ENCODE results near the gene CCDC57. TPM values are rescaled to one million over a fixed set of nuclear protein-coding genes. Genes with fewer than 3 reads are reported as not detected.

The CCDC57 gene
- total RNA-seq, 1 experiment from 2014 or later: 31.0 TPM

DNA sequence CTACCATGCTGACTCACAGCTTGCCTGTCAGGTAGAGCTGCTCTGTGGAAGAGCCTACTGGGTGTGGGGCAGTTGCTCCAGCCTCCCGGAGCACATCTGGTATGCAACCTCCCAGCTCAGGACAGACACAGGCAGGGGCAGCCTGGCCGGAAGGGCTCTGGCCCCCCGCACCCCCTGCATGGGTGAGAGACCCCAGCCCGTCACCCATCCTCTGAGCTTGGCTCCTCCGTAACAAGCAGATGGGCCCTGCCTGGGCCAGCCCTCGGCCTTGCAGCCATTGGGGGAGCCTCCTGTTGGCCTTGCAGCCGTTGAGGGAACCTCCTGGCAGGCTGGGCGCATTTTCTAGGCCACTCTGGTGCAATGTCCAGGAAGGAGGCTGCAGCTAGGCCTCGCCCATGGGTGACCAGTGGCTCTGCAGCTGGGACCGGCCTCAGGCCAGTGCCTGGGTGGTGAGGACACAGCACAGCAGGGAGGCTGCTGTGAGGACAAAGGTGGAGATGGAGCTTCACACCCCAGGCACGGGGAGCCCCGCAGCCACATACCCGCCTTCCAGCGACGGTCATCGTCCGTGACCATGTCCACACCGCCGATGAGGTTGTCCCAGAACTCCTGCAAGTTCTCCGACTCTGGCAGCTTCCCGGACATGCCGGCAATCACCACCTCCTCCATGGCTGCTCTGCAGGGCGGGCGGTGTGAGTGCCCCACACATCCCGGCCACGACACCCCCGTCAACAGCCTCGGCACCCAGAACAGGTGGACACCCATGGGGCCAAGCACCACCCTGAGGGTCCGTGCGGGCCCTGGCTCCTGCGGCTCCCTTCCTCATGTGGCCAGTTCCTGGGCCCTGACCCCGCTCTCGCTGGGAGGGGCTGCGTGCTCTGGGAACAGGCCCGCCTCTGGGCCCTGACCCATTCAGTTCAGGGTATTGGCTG lies 116.6 kb downstream of the CCDC57 start:
- peak overlapping the region; percentile 77 for H3K27ac Mint-ChIP-seq (ENCODE audit: unreplicated experiment)
- TF ChIP-seq, protein P1, sequence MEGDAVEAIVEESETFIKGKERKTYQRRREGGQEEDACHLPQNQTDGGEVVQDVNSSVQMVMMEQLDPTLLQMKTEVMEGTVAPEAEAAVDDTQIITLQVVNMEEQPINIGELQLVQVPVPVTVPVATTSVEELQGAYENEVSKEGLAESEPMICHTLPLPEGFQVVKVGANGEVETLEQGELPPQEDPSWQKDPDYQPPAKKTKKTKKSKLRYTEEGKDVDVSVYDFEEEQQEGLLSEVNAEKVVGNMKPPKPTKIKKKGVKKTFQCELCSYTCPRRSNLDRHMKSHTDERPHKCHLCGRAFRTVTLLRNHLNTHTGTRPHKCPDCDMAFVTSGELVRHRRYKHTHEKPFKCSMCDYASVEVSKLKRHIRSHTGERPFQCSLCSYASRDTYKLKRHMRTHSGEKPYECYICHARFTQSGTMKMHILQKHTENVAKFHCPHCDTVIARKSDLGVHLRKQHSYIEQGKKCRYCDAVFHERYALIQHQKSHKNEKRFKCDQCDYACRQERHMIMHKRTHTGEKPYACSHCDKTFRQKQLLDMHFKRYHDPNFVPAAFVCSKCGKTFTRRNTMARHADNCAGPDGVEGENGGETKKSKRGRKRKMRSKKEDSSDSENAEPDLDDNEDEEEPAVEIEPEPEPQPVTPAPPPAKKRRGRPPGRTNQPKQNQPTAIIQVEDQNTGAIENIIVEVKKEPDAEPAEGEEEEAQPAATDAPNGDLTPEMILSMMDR (IDR thresholded peaks at IDR 0.05; ENCODE audit: insufficient read depth in 1 of 2, low read depth in 1 of 2, low read length in 1 of 2, severe bottlenecking in 1 of 2, unreplicated experiment in 1 of 2): no peak

DNA sequence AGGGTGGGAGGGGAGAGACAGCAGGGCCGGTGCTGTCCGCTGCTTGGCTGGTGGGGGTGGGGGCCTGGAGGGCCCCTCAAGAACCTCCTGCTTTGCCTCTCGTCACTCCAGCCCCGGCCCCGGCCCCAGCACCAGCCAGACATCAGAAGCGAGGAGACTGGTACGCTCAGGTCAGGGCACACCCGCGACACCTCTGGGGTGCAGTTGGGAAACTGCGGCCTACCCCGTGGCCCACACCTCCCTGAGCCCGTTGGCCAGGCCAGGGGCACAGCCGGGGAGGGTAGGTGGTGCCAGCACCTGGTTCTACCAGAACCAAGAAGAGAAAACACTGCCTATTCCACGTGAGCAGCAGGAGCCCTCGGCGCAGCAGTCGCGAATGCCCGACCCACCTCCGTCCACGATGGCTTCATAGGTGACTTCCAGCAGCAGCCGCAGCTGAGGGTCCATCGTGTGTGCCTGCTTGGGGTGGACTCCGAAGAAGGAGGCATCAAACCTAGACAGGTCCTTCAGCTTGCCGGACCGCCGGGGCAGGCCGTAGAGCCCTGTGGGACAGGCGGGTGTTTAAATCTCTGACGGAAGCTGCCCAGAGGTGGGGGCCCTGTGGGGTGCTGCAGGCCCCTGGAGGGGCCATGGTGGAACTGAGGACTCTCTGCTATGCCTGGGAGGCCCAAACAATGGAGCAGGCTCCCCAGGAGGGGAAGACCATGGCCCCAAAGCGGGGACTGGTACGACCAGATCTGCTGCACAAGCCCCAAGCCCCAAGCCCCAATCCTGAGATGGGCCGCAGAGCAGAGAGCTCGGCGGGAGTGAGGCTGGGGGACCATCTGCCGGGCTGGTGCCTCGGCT lies 117.5 kb downstream of the CCDC57 start:
- no peaks in the 10 kb centered on the region for H3K27me3 Mint-ChIP-seq (ENCODE audit: insufficient read depth, unreplicated experiment)
- H3K36me3 Mint-ChIP-seq (ENCODE audit: insufficient read depth, unreplicated experiment): peaks cover 85% of the 10 kb centered on the region
- no TSS peak for BruUV-seq (replicated peaks)
- H3K4me1 Mint-ChIP-seq (ENCODE audit: low read depth, unreplicated experiment): no peaks in the 10 kb centered on the region
- Histone ChIP-seq H3K27me3 (replicated peaks; ENCODE audit: control insufficient read depth, insufficient read depth, low read length) (no peaks in the 10 kb centered on the region), H3K36me3 (ENCODE audit: control insufficient read depth, insufficient read depth, low read length) (peaks cover 22% of the 10 kb centered on the region), H3K9me3 (no peaks in the 10 kb centered on the region), H3K4me3 (ENCODE audit: low read depth, low read length) (no peak overlapping the region; the same call in 1 of the 2 replicates), H3K4me1 (peaks cover 22% of the 10 kb centered on the region)
- ChIA-PET POLR2A (interaction anchor here (0.6 kb wide), 1 partner anchor 57 kb away, joined by 3 read pairs; no protein-coding TSS in a partner anchor), CTCF (no interaction called here)
- H3K4me3 Mint-ChIP-seq (ENCODE audit: unreplicated experiment): peak overlapping the region; percentile 75
- TF ChIP-seq, protein P1 (IDR thresholded peaks at IDR 0.05; ENCODE audit: insufficient read depth in 1 of 2, low read depth in 1 of 2, low read length in 1 of 2, severe bottlenecking in 1 of 2, unreplicated experiment in 1 of 2): no peak
- no peak for DNase-seq
- no peak overlapping the region for H3K27ac Mint-ChIP-seq (ENCODE audit: unreplicated experiment)
- H3K9me3 Mint-ChIP-seq (ENCODE audit: unreplicated experiment): no peaks in the 10 kb centered on the region
- intact Hi-C loops (cut with micrococcal nuclease; ENCODE audit: unreplicated experiment): no loop called here

More for the DNA sequence above, 116.6 kb downstream of the CCDC57 start:
- intact Hi-C loops (cut with micrococcal nuclease; ENCODE audit: unreplicated experiment): no loop called here
- ChIA-PET POLR2A (no interaction called here), CTCF (no interaction called here)
- H3K4me3 ChIP-seq (ENCODE audit: low read depth, low read length): peak overlapping the region; percentile 93
- peaks cover 30% of the 10 kb centered on the region for H3K4me1 ChIP-seq
- no peak for DNase-seq
- H3K36me3 ChIP-seq (ENCODE audit: control insufficient read depth, insufficient read depth, low read length): peaks cover 20% of the 10 kb centered on the region
- H3K9me3 ChIP-seq: no peaks in the 10 kb centered on the region
- H3K36me3 Mint-ChIP-seq (ENCODE audit: insufficient read depth, unreplicated experiment): peaks cover 82% of the 10 kb centered on the region
- H3K9me3 Mint-ChIP-seq (ENCODE audit: unreplicated experiment): no peaks in the 10 kb centered on the region
- no peaks in the 10 kb centered on the region for H3K4me1 Mint-ChIP-seq (ENCODE audit: low read depth, unreplicated experiment)
- H3K4me3 Mint-ChIP-seq (ENCODE audit: unreplicated experiment): peak overlapping the region; percentile 75
- H3K27me3 ChIP-seq (replicated peaks; ENCODE audit: control insufficient read depth, insufficient read depth, low read length): no peaks in the 10 kb centered on the region
- H3K27me3 Mint-ChIP-seq (ENCODE audit: insufficient read depth, unreplicated experiment): no peaks in the 10 kb centered on the region
- BruUV-seq (replicated peaks): no TSS peak
